Esophagus muscularis mucosa (tissue), 4 donors: ENCODE results near the gene CASTOR2. TPM values are rescaled to one million over a fixed set of nuclear protein-coding genes. Genes with fewer than 3 reads are reported as not detected.
A peak's percentile ranks its signal among the peaks of the same experiment; 100 is the strongest.
"Not testable (repeated sequence)": the region's sequence is repeated elsewhere in the genome, so short reads cannot be mapped to it uniquely, and the experiment has no call there.

Experiments
- DNase-seq: peaks from one replicate; pipeline ENCODE4 v3.0.0-alpha.2; 2017; ENCODE audit errors: extremely low spot score
- H3K27ac ChIP-seq, 4 donors: fragments of 200-600 bp; sonication (generic); replicated peaks in 1 of 4; 1 replicate in 3 of 4; 2 replicates in 1 of 4; pipeline ENCODE4 v1.5.1; 2016 to 2019; ENCODE audit warnings: mild to moderate bottlenecking in 1 of 4
- H3K27me3 ChIP-seq, 4 donors: fragments of 200-600 bp; sonication (generic); one replicate each; pipeline versions ENCODE4 v1.5.1 to v1.6.0; 2016 to 2019
- H3K36me3 ChIP-seq, 4 donors: fragments of 200-600 bp; sonication (generic); one replicate each; pipeline ENCODE4 v1.5.1; 2016 to 2019
- H3K4me1 ChIP-seq, 4 donors: fragments of 200-600 bp; sonication (generic); one replicate each; pipeline ENCODE4 v1.5.1; 2016 to 2019
- H3K4me3 ChIP-seq, 4 donors: fragments of 200-600 bp; sonication (generic); 1 replicate in 2 of 4; 2 replicates in 2 of 4; pipeline ENCODE4 v1.5.1; 2016 to 2019; ENCODE audit warnings: mild to moderate bottlenecking in 4 of 4, moderate library complexity in 1 of 4
- H3K9me3 ChIP-seq, 4 donors: fragments of 200-600 bp; sonication (generic); 1 replicate in 3 of 4; 2 replicates in 1 of 4; pipeline ENCODE4 v1.5.1; 2016 to 2019
- EP300 ChIP-seq: sonication (generic); formaldehyde crosslinking; IDR thresholded peaks from one replicate; pipeline ENCODE4 v1.6.1; 2017; ENCODE audit warnings: antibody characterized with exemption
- POLR2A ChIP-seq: fragments of 450-650 bp; IDR thresholded peaks from one replicate; pipeline ENCODE4 v1.6.1; 2017; ENCODE audit warnings: antibody characterized with exemption, moderate library complexity, mild to moderate bottlenecking, low read depth
- POLR2AphosphoS5 ChIP-seq, 2 donors: sonication (generic); formaldehyde crosslinking; IDR thresholded peaks; one replicate each; pipeline ENCODE4 v1.6.1; 2017; ENCODE audit warnings: antibody characterized with exemption in 2 of 2
- WGBS: methylation state at CpG from one replicate; pipeline ENCODE4 v1.1.5; 2018; 5-methylcytosine and 5-hydroxymethylcytosine counted together
- intact Hi-C: fragments of 100-400 bp; cut with DNase I; formaldehyde crosslinking; loops from one replicate; pipeline ENCODE4 v1.15.1; 2023
- total RNA-seq, 4 donors: library from RNA; depleted of rRNA; stranded (reverse); fragments of >200 nt; gene quantifications; one replicate each; pipeline versions ENCODE4 v1.1.0 to v1.2.1, GENCODE V29; 2016
- TF ChIP-seq, protein P1 (sequence below), 3 experiments: fragments of 200-600 bp in 2 of 3; fragments of 450-650 bp in 1 of 3; sonication (generic) in 2 of 3; IDR thresholded peaks; one replicate each; pipeline ENCODE4 v1.5.1; 2017 to 2019; ENCODE audit warnings: antibody characterized with exemption in 3 of 3, mild to moderate bottlenecking in 2 of 3, moderate library complexity in 1 of 3

The CASTOR2 gene
- total RNA-seq, 4 donors from 2014 or later = 10.8 to 41.5 (median 27.3) TPM

GRCh38 chr7:75058406-75058805 lies 93.9 kb downstream of the CASTOR2 start:
- peak overlapping the region in 1 of 4 donors; percentile 23 for H3K27ac ChIP-seq
- 93% methylated on average over 8 of the region's 15 CpGs for WGBS
- H3K4me3 ChIP-seq = no peak overlapping the region
- H3K27me3 ChIP-seq = no peaks in the 10 kb centered on the region
- H3K9me3 ChIP-seq = no peaks in the 10 kb centered on the region
- peaks cover 17 to 35% (median 31%) of the 10 kb centered on the region in 4 donors for H3K4me1 ChIP-seq
- intact Hi-C loops = no loop called here
- TF ChIP-seq, protein P1, sequence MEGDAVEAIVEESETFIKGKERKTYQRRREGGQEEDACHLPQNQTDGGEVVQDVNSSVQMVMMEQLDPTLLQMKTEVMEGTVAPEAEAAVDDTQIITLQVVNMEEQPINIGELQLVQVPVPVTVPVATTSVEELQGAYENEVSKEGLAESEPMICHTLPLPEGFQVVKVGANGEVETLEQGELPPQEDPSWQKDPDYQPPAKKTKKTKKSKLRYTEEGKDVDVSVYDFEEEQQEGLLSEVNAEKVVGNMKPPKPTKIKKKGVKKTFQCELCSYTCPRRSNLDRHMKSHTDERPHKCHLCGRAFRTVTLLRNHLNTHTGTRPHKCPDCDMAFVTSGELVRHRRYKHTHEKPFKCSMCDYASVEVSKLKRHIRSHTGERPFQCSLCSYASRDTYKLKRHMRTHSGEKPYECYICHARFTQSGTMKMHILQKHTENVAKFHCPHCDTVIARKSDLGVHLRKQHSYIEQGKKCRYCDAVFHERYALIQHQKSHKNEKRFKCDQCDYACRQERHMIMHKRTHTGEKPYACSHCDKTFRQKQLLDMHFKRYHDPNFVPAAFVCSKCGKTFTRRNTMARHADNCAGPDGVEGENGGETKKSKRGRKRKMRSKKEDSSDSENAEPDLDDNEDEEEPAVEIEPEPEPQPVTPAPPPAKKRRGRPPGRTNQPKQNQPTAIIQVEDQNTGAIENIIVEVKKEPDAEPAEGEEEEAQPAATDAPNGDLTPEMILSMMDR (IDR thresholded peaks at IDR 0.05) = no peak
- H3K36me3 ChIP-seq = peaks cover 65 to 98% (median 93%) of the 10 kb centered on the region in 4 donors
- DNase-seq = no peak

DNA sequence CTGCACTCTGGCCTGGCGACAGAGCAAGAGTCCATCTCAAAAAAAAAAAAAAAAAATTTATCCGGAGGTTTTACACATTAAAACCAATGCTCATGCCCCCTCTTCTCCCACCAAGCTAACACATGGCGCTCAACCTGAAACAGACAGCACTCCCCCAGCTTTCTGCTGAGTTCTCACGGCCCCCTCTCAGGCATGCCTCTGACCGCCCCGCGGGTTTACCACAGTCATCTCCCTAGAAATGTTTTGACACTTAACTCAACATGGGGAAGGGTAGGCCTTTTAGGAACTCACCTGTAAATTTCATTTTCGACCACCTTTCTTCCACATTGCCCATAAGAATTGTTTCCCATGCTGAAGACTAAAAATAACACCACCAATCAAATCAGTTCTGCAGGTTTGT lies 99.8 kb downstream of the CASTOR2 start:
- Histone ChIP-seq H3K4me1 (no peaks in the 10 kb centered on the region), H3K4me3 (no peak overlapping the region), H3K36me3 (peaks cover 86 to 100% (median 99%) of the 10 kb centered on the region in 4 donors), H3K27me3 (no peaks in the 10 kb centered on the region), H3K27ac (no peak overlapping the region), H3K9me3 (no peaks in the 10 kb centered on the region)
- intact Hi-C loops = no loop called here
- no peak for DNase-seq
- WGBS = 92% methylated on average over 8 of the region's 8 CpGs
- TF ChIP-seq POLR2AphosphoS5 (IDR thresholded peaks at IDR 0.05) (no peak), EP300 (no peak), POLR2A (no peak)
- TF ChIP-seq, protein P1 (IDR thresholded peaks at IDR 0.05) = no peak

- WGBS = 93% methylated on average over 8 of the region's 8 CpGs
- TF ChIP-seq POLR2A (no peak), POLR2AphosphoS5 (IDR thresholded peaks at IDR 0.05) (no peak), EP300 (no peak)
- TF ChIP-seq, protein P1 (IDR thresholded peaks at IDR 0.05) = no peak
- intact Hi-C loops = no loop called here
These were observed 100.3 kb downstream of the CASTOR2 start for GRCh38 chr7:75064801-75065200.

DNA sequence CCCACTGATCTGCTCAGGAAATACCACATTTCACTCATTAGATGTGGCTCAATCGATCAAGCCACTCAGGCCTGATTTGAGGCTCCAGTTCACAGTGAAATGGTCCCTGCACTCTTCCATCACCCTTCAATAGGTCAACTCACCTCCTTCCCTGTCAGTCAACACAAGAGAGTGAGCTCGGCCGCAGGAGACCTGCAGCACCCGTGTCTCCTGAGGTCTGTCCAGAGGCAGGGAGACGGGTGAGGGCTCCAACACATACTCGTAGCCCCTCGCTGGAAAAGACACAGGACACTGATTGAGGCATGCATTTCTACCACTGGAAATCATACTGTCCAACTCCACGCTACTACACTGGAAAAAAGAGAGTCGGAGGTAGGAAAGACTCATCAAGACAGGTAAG lies 102.0 kb downstream of the CASTOR2 start:
- Histone ChIP-seq H3K27ac (no peak overlapping the region), H3K9me3 (no peaks in the 10 kb centered on the region), H3K4me3 (no peak overlapping the region), H3K4me1 (no peaks in the 10 kb centered on the region), H3K36me3 (peaks cover 79 to 99% (median 97%) of the 10 kb centered on the region in 4 donors), H3K27me3 (no peaks in the 10 kb centered on the region)
- intact Hi-C loops = no loop called here
- DNase-seq = no peak
- TF ChIP-seq POLR2A (no peak), POLR2AphosphoS5 (IDR thresholded peaks at IDR 0.05) (no peak), EP300 (no peak)
- TF ChIP-seq, protein P1 (IDR thresholded peaks at IDR 0.05) = no peak
- 93% methylated on average over 9 of the region's 9 CpGs for WGBS

More at GRCh38 chr7:75064801-75065200, 100.3 kb downstream of the CASTOR2 start:
- no peak for DNase-seq
- no peaks in the 10 kb centered on the region for H3K27me3 ChIP-seq
- no peak overlapping the region for H3K4me3 ChIP-seq
- H3K27ac ChIP-seq = no peak overlapping the region
- no peaks in the 10 kb centered on the region for H3K4me1 ChIP-seq
- peaks cover 87 to 100% (median 99%) of the 10 kb centered on the region in 4 donors for H3K36me3 ChIP-seq
- no peaks in the 10 kb centered on the region for H3K9me3 ChIP-seq

DNA sequence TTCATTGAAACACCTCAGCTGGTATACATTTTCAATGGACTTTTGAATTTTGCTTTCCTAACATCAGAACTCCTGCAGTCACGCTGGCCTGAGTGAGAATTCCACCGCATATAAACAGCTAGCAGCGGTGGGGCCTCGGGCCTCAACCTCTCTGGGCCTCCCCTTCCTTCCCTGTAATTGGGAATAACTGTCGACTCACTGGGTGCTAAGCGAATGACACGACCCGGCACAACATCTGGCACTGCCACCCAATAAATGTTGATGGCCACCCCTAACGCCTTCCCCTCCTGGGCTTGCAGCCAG lies 108.4 kb downstream of the CASTOR2 start:
- peaks cover 22 to 35% (median 33%) of the 10 kb centered on the region in 4 donors for H3K36me3 ChIP-seq
- WGBS = 0% methylated on average over 4 of the region's 9 CpGs
- DNase-seq = no peak
- H3K27me3 ChIP-seq = no peaks in the 10 kb centered on the region
- TF ChIP-seq POLR2A = no peak
- TF ChIP-seq, protein P1 (IDR thresholded peaks at IDR 0.05) = no peak
- TF ChIP-seq POLR2AphosphoS5 (IDR thresholded peaks at IDR 0.05) = no peak
- TF ChIP-seq EP300 = no peak
- H3K27ac ChIP-seq = peak overlapping the region; percentile 93 to 94 (median 94)
- intact Hi-C loops = no loop called here
- no peaks in the 10 kb centered on the region for H3K9me3 ChIP-seq
- H3K4me3 ChIP-seq = peak overlapping the region; percentile 76 to 96 (median 90)
- H3K4me1 ChIP-seq = peaks cover 6 to 19% (median 13%) of the 10 kb centered on the region in 4 donors

DNA sequence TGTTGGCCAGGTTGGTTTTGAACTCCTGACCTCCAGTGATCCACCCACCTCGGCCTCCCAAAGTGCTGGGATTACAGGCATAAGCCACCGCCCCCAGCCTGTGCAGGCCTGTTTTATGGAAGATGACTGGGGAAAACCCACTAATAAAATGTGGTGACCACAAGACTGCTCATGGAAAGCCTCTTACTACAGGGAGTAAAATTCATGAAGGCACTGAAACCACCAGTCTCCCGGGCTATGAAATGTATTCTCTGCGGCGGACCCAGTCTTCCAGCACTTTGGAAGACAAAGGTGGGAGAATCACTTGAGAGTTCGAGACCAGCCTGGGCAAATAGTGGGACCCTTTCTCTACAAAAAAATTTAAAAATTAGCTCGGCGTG lies 109.7 kb downstream of the CASTOR2 start:
- intact Hi-C loops, DNase-seq, H3K9me3 ChIP-seq, H3K27me3 ChIP-seq: not testable (repeated sequence)
- Histone ChIP-seq H3K4me3 (peak overlapping the region; percentile 76 to 96 (median 90)), H3K4me1 (peaks cover 6 to 19% (median 13%) of the 10 kb centered on the region in 4 donors), H3K27ac (peak overlapping the region; percentile 93 to 94 (median 94)), H3K36me3 (peaks cover 11 to 22% (median 21%) of the 10 kb centered on the region in 4 donors)
- WGBS = 96% methylated on average over 4 of the region's 8 CpGs
